H9 (cell line): ENCODE results near the gene KLHL1. TPM values are rescaled to one million over a fixed set of nuclear protein-coding genes. Genes with fewer than 3 reads are reported as not detected.

Experiments used
- DNase-seq: peaks from one replicate; pipeline ENCODE4 v3.0.0-alpha.2; 2017
- H2AFZ ChIP-seq: one replicate; pipeline ENCODE4 v1.6.1; 2013; ENCODE audit warnings: mild to moderate bottlenecking, low read length, control low read depth, moderate library complexity
- H2AK5ac ChIP-seq: 2 replicates; pipeline ENCODE4 v1.6.1; 2013; ENCODE audit warnings: low read length, control low read depth, mixed read lengths; ENCODE audit not compliant: insufficient read length
- H2BK120ac ChIP-seq: one replicate; pipeline ENCODE4 v1.6.1; 2013; ENCODE audit warnings: low read depth, mild to moderate bottlenecking, low read length, control low read depth, inconsistent platforms; ENCODE audit not compliant: poor library complexity, severe bottlenecking
- H2BK12ac ChIP-seq: 2 replicates; pipeline ENCODE4 v1.6.1; 2013; ENCODE audit warnings: low read length, control low read depth, mixed read lengths, low read depth; ENCODE audit not compliant: insufficient read length
- H2BK15ac ChIP-seq: 2 replicates; pipeline ENCODE4 v1.6.1; 2013; ENCODE audit warnings: low read depth, low read length, control low read depth
- H2BK20ac ChIP-seq: one replicate; pipeline ENCODE4 v1.6.1; 2013; ENCODE audit warnings: low read depth, mild to moderate bottlenecking, low read length, control low read depth, inconsistent platforms; ENCODE audit not compliant: poor library complexity, severe bottlenecking
- H2BK5ac ChIP-seq: 2 replicates; pipeline ENCODE4 v1.6.1; 2013; ENCODE audit warnings: low read length, control low read depth, mixed read lengths; ENCODE audit not compliant: insufficient read length
- H3K14ac ChIP-seq: 2 replicates; pipeline ENCODE4 v1.6.1; 2013; ENCODE audit warnings: low read length, control low read depth; ENCODE audit not compliant: insufficient read depth
- H3K18ac ChIP-seq: 2 replicates; pipeline ENCODE4 v1.6.1; 2013; ENCODE audit warnings: low read depth, mild to moderate bottlenecking, mixed read lengths, low read length, control low read depth; ENCODE audit not compliant: insufficient read length
- H3K23ac ChIP-seq: 2 replicates; pipeline ENCODE4 v1.6.1; 2013; ENCODE audit warnings: low read length, control low read depth, mixed read lengths, low read depth; ENCODE audit not compliant: insufficient read length
- H3K23me2 ChIP-seq: 2 replicates; pipeline ENCODE4 v1.6.1; 2013; ENCODE audit warnings: low read depth, mild to moderate bottlenecking, mixed read lengths, low read length, control low read depth; ENCODE audit not compliant: insufficient read length, poor library complexity, severe bottlenecking
- H3K27ac ChIP-seq: 2 replicates; pipeline ENCODE4 v1.5.1; 2013; ENCODE audit warnings: low read length, control low read depth, mixed read lengths, low read depth; ENCODE audit not compliant: insufficient read length
- H3K27me3 ChIP-seq: 2 replicates; pipeline ENCODE4 v1.6.1; 2013; ENCODE audit warnings: low read length, control low read depth, inconsistent platforms; ENCODE audit not compliant: insufficient read depth
- H3K4ac ChIP-seq: 2 replicates; pipeline ENCODE4 v1.6.1; 2013; ENCODE audit warnings: low read depth, mild to moderate bottlenecking, control low read depth, inconsistent platforms, low read length, moderate library complexity
- H3K4me1 ChIP-seq: 2 replicates; pipeline ENCODE4 v1.6.1; 2013; ENCODE audit warnings: low read length, control low read depth, inconsistent platforms; ENCODE audit not compliant: insufficient read depth
- H3K4me2 ChIP-seq: 2 replicates; pipeline ENCODE4 v1.6.1; 2013; ENCODE audit warnings: low read length, control low read depth, mixed read lengths; ENCODE audit not compliant: insufficient read length, insufficient read depth
- H3K56ac ChIP-seq: 2 replicates; pipeline ENCODE4 v1.6.1; 2013; ENCODE audit warnings: low read depth, mild to moderate bottlenecking, mixed read lengths, low read length, control low read depth; ENCODE audit not compliant: insufficient read length
- H3K79me1 ChIP-seq: 2 replicates; pipeline ENCODE4 v1.6.1; 2013; ENCODE audit warnings: low read depth, mild to moderate bottlenecking, moderate library complexity, low read length, control low read depth, inconsistent platforms; ENCODE audit not compliant: insufficient read depth, poor library complexity, severe bottlenecking
- H3K79me2 ChIP-seq: 2 replicates; pipeline ENCODE4 v1.6.1; 2013; ENCODE audit warnings: low read length, control low read depth, inconsistent platforms; ENCODE audit not compliant: insufficient read depth
- H3K9ac ChIP-seq: 2 replicates; pipeline ENCODE4 v1.6.1; 2013; ENCODE audit warnings: low read length, control low read depth, mixed read lengths; ENCODE audit not compliant: insufficient read length; ENCODE audit errors: extremely low read depth
- H3K9me3 ChIP-seq: one replicate; pipeline ENCODE4 v1.6.1; 2013; ENCODE audit warnings: low read depth, low read length, inconsistent platforms; ENCODE audit not compliant: control insufficient read depth
- H3T11ph ChIP-seq: one replicate; pipeline ENCODE4 v1.6.1; 2013; ENCODE audit warnings: mild to moderate bottlenecking, low read length, control low read depth, inconsistent platforms
- H4K20me1 ChIP-seq: one replicate; pipeline ENCODE4 v1.6.1; 2013; ENCODE audit not compliant: control insufficient read depth, insufficient read length, insufficient read depth
- H4K5ac ChIP-seq: 2 replicates; pipeline ENCODE4 v1.6.1; 2013; ENCODE audit warnings: low read depth, mild to moderate bottlenecking, mixed read lengths, low read length, control low read depth; ENCODE audit not compliant: insufficient read length
- H4K8ac ChIP-seq: replicated peaks from 2 replicates; pipeline ENCODE4 v1.6.1; 2013; ENCODE audit warnings: low read length, control low read depth, mixed read lengths, low read depth; ENCODE audit not compliant: insufficient read length
- H4K91ac ChIP-seq: 2 replicates; pipeline ENCODE4 v1.6.1; 2013; ENCODE audit warnings: low read depth, mild to moderate bottlenecking, moderate library complexity, mixed read lengths, low read length, control low read depth; ENCODE audit not compliant: insufficient read length
- H3K27ac Mint-ChIP-seq, 3 experiments: 2 replicates in 2 of 3; 3 replicates in 1 of 3; pipeline ENCODE4 v1.8.0; 2020 to 2021; ENCODE audit warnings: mixed read lengths in 3 of 3, mild to moderate bottlenecking in 1 of 3, moderate library complexity in 1 of 3
- H3K27me3 Mint-ChIP-seq: 2 replicates; pipeline ENCODE4 v1.8.0; 2021; ENCODE audit warnings: low read depth, mild to moderate bottlenecking, moderate library complexity, mixed read lengths
- H3K36me3 Mint-ChIP-seq, 3 experiments: 2 replicates in 2 of 3; 3 replicates in 1 of 3; pipeline ENCODE4 v1.8.0; 2020 to 2021; ENCODE audit warnings: low read depth in 3 of 3, mixed read lengths in 3 of 3; ENCODE audit not compliant: insufficient read depth in 1 of 3
- H3K4me1 Mint-ChIP-seq, 2 experiments: 2 replicates each; pipeline ENCODE4 v1.8.0; 2020; ENCODE audit warnings: mixed read lengths in 2 of 2
- H3K4me3 Mint-ChIP-seq, 2 experiments: 2 replicates in 1 of 2; 3 replicates in 1 of 2; pipeline ENCODE4 v1.8.0; 2020 to 2021; ENCODE audit warnings: mild to moderate bottlenecking in 2 of 2, mixed read lengths in 2 of 2, moderate library complexity in 1 of 2
- H3K9me3 Mint-ChIP-seq, 2 experiments: 2 replicates in 1 of 2; 3 replicates in 1 of 2; pipeline ENCODE4 v1.8.0; 2020; ENCODE audit warnings: mild to moderate bottlenecking in 2 of 2, mixed read lengths in 2 of 2, moderate library complexity in 1 of 2
- CTCF ChIP-seq: fragments of 200-600 bp; sonication (generic); conservative IDR thresholded peaks from 3 replicates; pipeline ENCODE4 v1.8.0; 2021; ENCODE audit warnings: antibody characterized with exemption, mild to moderate bottlenecking
- WGBS: extraction: QIAGEN DNeasy Blood & Tissue Kit; methylation state at CpG from one replicate; pipeline ENCODE4 v1.1.7; 2013; ENCODE audit warnings: missing lambda C conversion rate, low lambda C conversion rate, mixed read lengths; ENCODE audit not compliant: insufficient read length; ENCODE audit errors: extremely low coverage; 5-methylcytosine and 5-hydroxymethylcytosine counted together
- total RNA-seq: library from RNA; stranded (reverse); gene quantifications from 2 replicates; pipeline ENCODE4 v1.2.1, GENCODE V29; 2021

KLHL1 gene
- total RNA-seq, 1 experiment from 2014 or later, result not detected

GRCh38 chr13:69912630-69913029 is 195.6 kb downstream of the KLHL1 start:
- no peaks in the 10 kb centered on the region for H3K9me3 ChIP-seq
- no peak overlapping the region for H3K4me2 ChIP-seq
- H3T11ph ChIP-seq, result no peak overlapping the region
- H3K79me1 ChIP-seq, result no peaks in the 10 kb centered on the region
- no peak overlapping the region for H4K5ac ChIP-seq
- H2BK120ac ChIP-seq, result no peak overlapping the region
- no peak overlapping the region for H4K91ac ChIP-seq
- no peak overlapping the region for H3K4ac ChIP-seq
- H3K23ac ChIP-seq, result no peak overlapping the region
- no peak overlapping the region for H3K9ac ChIP-seq
- peaks cover 0 to 4% (median 2%) of the 10 kb centered on the region in 3 experiments; a peak in 2 of 7 replicates for H3K36me3 Mint-ChIP-seq
- H3K14ac ChIP-seq, result no peak overlapping the region
- WGBS, result no CpG with 5 or more reads among the region's 2 CpGs
- H3K27me3 ChIP-seq, result no peaks in the 10 kb centered on the region
- H3K18ac ChIP-seq, result no peak overlapping the region
- H2AFZ ChIP-seq, result no peak overlapping the region
- no peak overlapping the region for H2BK12ac ChIP-seq
- peaks cover 0 to 5% of the 10 kb centered on the region in 2 experiments; a peak in 1 of 4 replicates for H3K4me1 Mint-ChIP-seq
- H2BK15ac ChIP-seq, result no peak overlapping the region
- no peak overlapping the region for H2BK20ac ChIP-seq
- no peak overlapping the region for H4K8ac ChIP-seq
- peaks cover 4 to 8% of the 10 kb centered on the region in 2 experiments for H3K9me3 Mint-ChIP-seq
- H4K20me1 ChIP-seq, result no peaks in the 10 kb centered on the region
- H3K27ac Mint-ChIP-seq, result no peak overlapping the region
- no peaks in the 10 kb centered on the region for H3K27me3 Mint-ChIP-seq
- no peaks in the 10 kb centered on the region for H3K79me2 ChIP-seq
- no peaks in the 10 kb centered on the region for H3K4me1 ChIP-seq
- H2BK5ac ChIP-seq, result no peak overlapping the region
- no peak for DNase-seq
- H3K27ac ChIP-seq, result no peak overlapping the region
- H3K56ac ChIP-seq, result no peak overlapping the region
- TF ChIP-seq CTCF, result no peak
- H3K23me2 ChIP-seq, result no peaks in the 10 kb centered on the region
- no peak overlapping the region for H3K4me3 Mint-ChIP-seq
- H2AK5ac ChIP-seq, result no peak overlapping the region
